Measurements from ENCODE around the gene RNF150. TPM values are rescaled to one million over a fixed set of nuclear protein-coding genes. Genes with fewer than 3 reads are reported as not detected.

Gene RNF150
- total RNA-seq, 1 experiment from 2014 or later = 1.3 TPM

- in situ Hi-C loops (cut with HindIII; ENCODE audit: low pct_unique_long_range_greater_than_20kb, low sequenced_read_pairs) (no loop called here), intact Hi-C loops (cut with micrococcal nuclease; ENCODE audit: unreplicated experiment) (no loop called here)
- TF ChIP-seq SIN3A (IDR thresholded peaks at IDR 0.05; ENCODE audit: borderline replicate concordance, insufficient read depth, low read depth, low read length) (no peak), POLR2AphosphoS5 (IDR thresholded peaks at IDR 0.05; ENCODE audit: low read depth, low read length) (no peak), TCF7L2 (IDR thresholded peaks at IDR 0.05; ENCODE audit: low read depth, low read length) (no peak), REST (IDR thresholded peaks at IDR 0.05; ENCODE audit: insufficient read depth in 1 of 2, low read depth in 2 of 2, low read length in 1 of 2) (no peak), CTCF (IDR thresholded peaks at IDR 0.05) (no peak)
- Histone ChIP-seq H3K9me3 (ENCODE audit: control insufficient read depth, insufficient read depth, low read depth, low read length) (no peaks in the 10 kb centered on the region), H3K4me1 (ENCODE audit: control insufficient read depth, insufficient read depth, low read length) (no peaks in the 10 kb centered on the region), H3K27me3 (ENCODE audit: control insufficient read depth, insufficient read depth, low read length) (no peaks in the 10 kb centered on the region; the same call in 1 of the 2 replicates), H3K36me3 (ENCODE audit: control insufficient read depth, insufficient read depth, low read length) (no peaks in the 10 kb centered on the region), H3K4me3 (ENCODE audit: low read depth in 2 of 2, low read length in 2 of 2) (no peak overlapping the region), H3K27ac (ENCODE audit: low read length) (no peak overlapping the region)
- no TSS peak for BruUV-seq (replicated peaks)
- ChIA-PET POLR2A (no interaction called here), CTCF (no interaction called here)
- ATAC-seq = no peak
- no peak for DNase-seq (ENCODE audit: low read depth, low spot score)
Observed at GRCh38 chr4:140867356-140867755, 265.9 kb downstream of the RNF150 start.

GRCh38 chr4:140866492-140867005, 266.7 kb downstream of the RNF150 start:
- BruUV-seq (replicated peaks) = no TSS peak
- H3K36me3 ChIP-seq (ENCODE audit: control insufficient read depth, insufficient read depth, low read length) = no peaks in the 10 kb centered on the region
- no peak overlapping the region for H3K4me3 ChIP-seq (ENCODE audit: low read depth in 2 of 2, low read length in 2 of 2)
- no peaks in the 10 kb centered on the region for H3K4me1 ChIP-seq (ENCODE audit: control insufficient read depth, insufficient read depth, low read length)
- TF ChIP-seq CTCF (IDR thresholded peaks at IDR 0.05) (no peak), TCF7L2 (IDR thresholded peaks at IDR 0.05; ENCODE audit: low read depth, low read length) (no peak), POLR2AphosphoS5 (IDR thresholded peaks at IDR 0.05; ENCODE audit: low read depth, low read length) (no peak)
- ChIA-PET POLR2A (no interaction called here), CTCF (interaction anchor here (0.6 to 0.9 kb wide), 2 partner anchors 16 to 17 kb away, joined by 3 read pairs; no protein-coding TSS in a partner anchor)
- H3K27ac ChIP-seq (ENCODE audit: low read length) = no peak overlapping the region
- intact Hi-C loops (cut with micrococcal nuclease; ENCODE audit: unreplicated experiment) = no loop called here
- in situ Hi-C loops (cut with HindIII; ENCODE audit: low pct_unique_long_range_greater_than_20kb, low sequenced_read_pairs) = no loop called here
- no peaks in the 10 kb centered on the region; the same call in 1 of the 2 replicates for H3K27me3 ChIP-seq (ENCODE audit: control insufficient read depth, insufficient read depth, low read length)
- DNase-seq (ENCODE audit: low read depth, low spot score) (no peak), ATAC-seq (no peak)
- H3K9me3 ChIP-seq (ENCODE audit: control insufficient read depth, insufficient read depth, low read depth, low read length) = no peaks in the 10 kb centered on the region
